ENCODE data around the gene TRIM27.
A peak's percentile ranks its signal among the peaks of the same experiment; 100 is the strongest.
"Not testable (repeated sequence)": the region's sequence is repeated elsewhere in the genome, so short reads cannot be mapped to it uniquely, and the experiment has no call there.

Gene TRIM27

DNA sequence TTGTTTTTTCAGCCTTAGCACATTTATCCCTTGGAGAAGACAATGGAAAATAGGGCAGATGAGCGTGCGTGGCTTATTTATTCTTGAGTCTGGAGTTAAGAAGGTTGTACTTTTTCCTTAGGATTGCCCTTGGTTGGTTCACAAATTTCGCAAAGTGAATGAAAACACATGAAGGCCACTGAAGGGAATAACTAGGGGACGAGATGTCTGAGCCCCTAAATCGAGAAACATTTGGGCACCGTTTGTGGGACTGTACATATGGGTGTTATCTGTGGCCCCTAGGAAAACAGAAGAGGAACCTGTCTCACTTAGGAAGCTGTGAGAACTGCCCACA is 19.4 kb upstream of the TRIM27 start:
- no peak for DNase-seq (ENCODE audit: low read depth in 2 of 2, low spot score in 1 of 2)

DNA sequence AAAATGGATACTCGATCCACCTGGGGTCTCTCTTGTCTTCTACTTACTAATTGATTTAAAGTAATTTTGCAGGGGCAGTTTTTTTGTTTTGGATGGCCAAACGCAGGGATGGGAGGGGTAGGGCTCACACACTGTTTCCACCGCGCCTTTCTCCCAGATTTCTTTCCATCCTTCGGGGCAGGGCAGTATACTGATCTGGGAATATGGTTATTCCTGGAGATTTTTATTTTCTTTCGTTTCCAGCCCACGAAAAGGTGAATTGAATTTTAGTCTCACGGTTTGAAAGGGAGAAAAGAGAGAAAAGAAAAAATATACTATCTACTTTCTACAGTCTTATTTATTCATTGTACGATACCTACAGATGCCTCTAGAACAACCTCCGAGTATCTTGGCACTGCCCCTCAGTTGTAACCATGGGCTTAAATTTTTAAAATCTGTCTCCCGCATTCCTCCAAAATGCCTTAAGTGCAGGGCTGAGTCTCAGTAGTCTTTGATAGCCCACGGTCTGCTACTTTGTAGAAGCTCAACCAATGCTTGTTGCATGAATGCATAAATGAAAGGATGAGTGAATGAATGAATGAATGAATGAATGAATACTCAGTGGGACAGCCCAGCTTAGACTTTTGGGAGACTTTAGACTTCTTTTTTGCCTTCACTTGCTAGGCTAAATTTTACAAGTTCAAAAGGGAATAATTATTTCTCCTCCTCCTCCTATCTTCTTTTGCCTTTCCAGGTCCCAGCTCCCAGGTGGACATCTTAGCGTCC is 18.1 kb upstream of the TRIM27 start:
- DNase-seq (ENCODE audit: low read depth in 2 of 2, low spot score in 1 of 2) = no peak

DNA sequence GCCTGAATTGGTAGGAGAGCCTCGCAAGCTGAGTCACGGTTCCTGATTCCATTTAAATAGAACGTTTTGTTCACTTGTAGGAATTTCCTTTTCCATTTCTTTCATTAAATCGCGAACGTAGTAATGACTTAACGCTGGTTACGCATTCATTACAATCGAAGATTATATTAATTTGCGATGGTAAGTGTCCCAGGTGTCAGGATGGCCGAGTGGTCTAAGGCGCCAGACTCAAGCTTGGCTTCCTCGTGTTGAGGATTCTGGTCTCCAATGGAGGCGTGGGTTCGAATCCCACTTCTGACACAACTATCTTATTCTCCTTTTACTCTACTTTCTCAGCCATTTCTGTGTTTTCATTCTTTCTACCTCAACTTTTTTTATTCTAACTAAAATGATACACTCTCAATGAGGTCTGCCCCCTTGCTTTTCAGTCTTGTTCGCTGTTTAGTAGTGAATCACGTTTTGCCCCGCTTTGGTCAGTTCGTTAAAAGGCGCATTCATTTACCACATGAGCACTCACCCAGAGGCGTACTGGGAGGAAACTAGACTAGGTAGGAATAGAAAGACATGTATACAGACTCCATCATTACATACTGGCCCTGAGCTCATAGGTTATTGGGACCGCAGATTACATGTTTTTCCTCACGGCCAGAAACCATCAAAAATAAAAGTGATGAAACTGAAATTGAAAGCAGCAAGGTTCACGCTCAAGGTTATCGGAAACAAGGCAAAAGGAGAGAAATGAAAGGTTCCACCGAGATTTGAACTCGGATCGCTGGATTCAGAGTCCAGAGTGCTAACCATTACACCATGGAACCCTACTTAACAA is 17.3 kb upstream of the TRIM27 start:
- peak; percentile 38 to 63 for DNase-seq (ENCODE audit: low read depth in 2 of 2, low spot score in 1 of 2)

DNA sequence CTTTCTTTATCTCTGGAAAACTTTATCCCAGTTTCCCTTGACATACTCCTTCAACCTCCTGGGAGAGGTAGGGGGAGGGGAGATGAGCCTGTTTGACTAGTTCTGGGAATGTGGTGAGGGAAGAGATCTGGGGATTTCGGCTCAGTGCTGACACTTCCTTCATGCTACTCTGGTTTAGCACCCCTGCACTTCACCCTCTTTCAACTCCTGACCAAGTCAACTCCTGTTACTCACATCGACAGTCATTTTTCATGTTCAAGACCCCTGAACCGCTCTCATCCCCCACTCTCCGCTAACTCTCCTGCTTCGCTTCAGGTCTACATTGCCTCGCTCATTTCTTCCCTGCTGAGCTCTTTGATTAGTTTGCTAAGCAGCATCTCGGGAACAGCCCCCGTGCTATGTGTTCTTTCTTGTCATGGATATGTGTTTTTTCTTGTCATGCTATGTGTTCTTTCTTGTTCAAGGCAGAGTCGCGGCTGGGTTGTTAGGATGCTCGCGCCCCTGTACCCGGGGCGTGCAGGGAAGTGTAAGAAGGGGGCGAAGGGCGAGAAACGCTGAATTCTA is 16.6 kb upstream of the TRIM27 start:
- no peak for DNase-seq (ENCODE audit: low read depth in 2 of 2, low spot score in 1 of 2)

DNA sequence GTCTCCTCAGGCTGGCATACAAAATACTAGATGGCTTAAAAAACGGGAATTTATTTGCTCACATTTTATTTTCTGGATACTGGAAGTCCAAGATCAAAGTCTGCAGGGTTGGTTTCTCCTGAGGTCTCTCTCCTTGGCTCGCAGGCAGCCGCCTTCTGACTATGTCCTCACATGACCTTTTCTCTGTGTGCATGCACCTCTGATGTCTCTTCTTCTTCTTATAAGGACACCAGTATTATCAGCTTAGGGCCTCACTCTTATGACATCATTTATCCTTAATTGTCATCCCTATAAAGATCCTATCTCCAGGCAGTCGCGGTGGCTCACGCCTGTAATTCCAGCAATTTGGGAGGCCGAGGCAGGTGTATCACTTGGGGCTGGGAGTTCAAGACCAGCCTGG is 9.3 kb upstream of the TRIM27 start:
- no peak for DNase-seq (ENCODE audit: low read depth in 2 of 2, low spot score in 1 of 2)

DNA sequence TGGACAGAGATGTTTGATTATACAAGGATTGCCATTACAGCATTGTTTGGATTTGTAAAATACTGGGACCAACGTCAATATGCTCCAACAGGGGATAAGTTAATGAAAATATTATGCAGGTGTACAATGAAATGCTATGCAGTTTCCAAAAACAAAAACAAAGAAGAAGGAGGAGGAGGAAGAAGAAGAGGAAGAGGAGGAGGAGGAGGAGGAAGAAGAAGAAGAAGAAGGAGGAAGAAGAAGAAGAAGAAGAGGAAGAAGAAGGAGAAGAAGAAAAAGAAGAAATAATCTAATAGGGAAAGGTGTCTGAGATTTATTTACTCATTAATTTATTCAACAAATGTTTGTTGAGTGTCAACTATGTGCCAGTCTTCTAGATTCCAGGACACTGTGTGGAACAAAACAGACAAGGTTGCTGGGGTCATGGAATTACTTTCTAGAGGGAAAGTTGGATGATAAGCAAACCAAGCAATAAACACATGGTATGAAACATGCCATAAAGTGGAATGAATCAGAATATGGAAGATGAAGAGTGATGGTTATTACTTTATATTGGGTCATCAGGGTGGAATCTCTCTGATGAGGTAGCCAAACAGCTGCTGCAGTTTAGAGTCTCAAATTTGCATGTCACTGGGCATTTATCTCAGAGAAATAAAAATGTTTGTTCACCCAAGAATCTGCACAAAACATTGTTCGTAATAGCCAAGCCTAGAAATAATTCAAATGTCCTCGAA is 6.3 kb upstream of the TRIM27 start:
- no peak for DNase-seq (ENCODE audit: low read depth in 2 of 2, low spot score in 1 of 2)

DNA sequence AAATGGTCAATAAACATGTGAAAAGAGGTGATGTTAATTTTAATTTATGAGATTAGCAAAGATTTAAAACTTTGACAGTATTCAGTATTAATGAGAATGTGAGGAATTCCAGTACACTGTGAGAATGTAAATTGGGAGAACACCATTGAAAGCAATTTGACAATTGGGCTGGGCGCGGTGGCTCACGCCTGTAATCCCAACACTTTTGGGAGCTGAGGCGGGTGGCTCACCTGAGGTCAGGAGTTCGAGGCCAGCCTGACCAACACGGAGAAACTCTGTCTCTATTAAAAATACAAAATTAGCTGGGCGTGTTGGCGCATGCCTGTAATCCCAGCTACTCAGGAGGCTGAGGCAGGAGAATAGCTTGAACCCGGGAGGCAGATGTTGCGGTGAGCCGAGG is 5.6 kb upstream of the TRIM27 start:
- not testable (repeated sequence) for DNase-seq (ENCODE audit: low read depth in 2 of 2, low spot score in 1 of 2)

DNA sequence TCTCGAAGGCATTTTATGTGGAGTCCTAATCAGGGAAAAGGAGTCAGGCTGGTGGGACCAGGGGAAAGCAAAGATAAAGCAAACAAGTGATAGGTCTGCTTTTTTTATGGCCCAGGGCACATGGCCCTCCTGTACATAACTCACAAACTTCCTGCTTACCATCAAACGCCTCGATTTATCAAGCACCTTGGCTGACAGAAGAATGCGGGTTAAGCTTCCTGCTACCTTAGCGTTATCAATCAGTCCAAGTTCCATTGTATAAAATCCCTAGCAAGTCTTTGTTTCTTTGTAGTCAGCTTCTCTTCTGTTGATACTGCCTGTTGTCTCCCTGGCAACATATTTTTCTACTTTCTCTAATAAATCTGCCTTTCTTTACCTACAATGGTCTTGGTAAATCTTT is 4.1 kb upstream of the TRIM27 start:
- DNase-seq (ENCODE audit: low read depth in 2 of 2, low spot score in 1 of 2) = no peak

DNA sequence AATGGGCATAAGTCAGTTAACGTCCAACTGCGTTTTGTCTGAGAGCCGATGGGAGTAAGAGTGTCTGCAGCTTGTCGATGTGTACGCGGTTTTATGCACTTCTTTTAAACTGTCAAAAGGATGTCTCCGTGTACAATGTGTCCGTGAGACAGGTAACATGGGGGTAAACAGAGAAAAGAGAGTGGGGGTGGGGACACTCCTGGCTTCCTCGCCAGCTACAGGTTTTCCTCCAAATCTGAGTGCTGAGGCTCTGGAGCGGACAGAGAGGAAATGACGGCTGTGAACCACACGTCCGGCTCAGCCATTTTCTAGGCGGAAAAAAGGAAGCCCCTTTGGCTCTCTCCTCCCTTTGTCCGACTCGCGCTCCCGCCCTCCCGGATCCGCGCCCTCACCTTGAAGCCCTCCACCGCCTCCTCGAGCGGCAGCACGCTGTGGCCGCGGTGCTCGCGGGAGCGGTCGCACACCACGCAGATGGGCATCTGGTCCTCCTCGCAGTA is 916 bp downstream of the TRIM27 start:
- no peak for DNase-seq (ENCODE audit: low read depth in 2 of 2, low spot score in 1 of 2)

DNA sequence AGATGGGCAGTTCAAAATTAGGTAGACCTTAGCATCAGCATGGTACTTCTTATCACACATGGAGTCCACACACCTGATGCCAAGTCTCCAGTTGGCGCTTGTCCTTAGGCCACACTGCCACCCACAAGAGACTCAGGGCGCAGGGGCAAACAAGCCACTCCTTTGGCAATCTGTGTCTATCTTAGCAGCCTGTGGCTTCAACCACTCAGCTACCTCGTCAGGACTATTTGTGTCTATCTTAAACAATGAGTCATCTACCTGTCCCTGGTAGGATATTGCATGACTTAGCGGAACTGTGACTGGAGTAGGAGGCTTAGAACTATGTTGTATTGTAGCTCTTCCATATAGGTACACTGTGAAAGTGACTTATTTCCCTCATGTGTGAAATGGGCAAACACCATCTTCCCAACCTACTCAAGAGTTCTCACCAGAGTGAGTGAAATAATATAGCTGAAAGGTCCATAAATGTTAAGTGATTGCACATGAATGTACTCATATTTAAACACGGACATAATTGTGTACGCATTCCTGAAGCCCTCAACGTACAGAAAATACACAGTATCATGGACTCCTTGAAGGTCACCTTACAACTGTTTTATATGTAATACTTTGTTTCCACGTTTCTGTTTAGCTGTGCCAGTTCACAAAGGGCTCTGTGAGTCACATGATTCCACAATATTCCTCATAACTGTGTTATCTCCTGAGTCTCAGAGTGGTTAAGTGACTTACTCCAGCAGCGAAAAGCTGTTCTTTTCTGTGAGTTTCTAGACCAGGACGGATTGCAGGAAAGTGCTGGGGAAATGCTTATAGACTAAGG is 1.6 kb downstream of the TRIM27 start:
- no peak for DNase-seq (ENCODE audit: low read depth in 2 of 2, low spot score in 1 of 2)

DNA sequence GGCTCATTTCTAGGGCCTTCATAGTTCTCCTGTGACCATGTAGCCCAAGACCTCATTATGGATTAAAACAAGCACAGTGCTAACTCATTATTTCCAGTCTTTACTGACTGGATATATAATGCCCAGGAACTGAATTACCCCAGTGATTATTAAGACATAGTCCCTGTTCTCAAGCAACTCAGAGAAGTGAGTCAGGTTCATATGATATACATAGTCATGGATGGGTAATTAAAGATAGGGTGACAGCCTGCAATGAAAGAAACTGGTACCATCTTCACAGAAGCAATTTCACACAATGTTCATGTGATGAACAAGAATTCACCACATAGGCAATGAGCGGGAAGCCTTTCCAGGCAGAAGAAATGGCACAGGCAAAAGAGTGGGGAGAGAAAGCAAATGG is 3.5 kb downstream of the TRIM27 start:
- no peak for DNase-seq (ENCODE audit: low read depth in 2 of 2, low spot score in 1 of 2)

DNA sequence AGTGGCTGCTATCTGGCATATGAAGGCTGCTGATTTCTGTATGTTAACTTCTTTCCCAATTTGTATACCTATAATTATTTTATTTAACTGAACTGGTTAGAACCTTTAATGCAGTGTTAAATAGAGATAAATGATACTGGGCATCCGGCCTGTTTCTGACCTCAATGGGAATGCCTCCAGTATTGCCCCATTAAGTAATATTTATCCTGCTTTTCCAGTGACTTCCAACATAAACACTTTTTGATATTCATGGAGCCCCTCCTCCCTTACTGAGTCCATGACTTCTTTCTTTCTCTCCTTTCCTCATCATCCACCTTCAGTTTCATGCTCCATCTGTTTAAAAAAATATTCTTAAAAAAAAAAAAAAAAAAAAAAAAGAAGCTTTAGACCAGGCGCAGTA is 8.8 kb downstream of the TRIM27 start:
- no peak for DNase-seq (ENCODE audit: low read depth in 2 of 2, low spot score in 1 of 2)

DNA sequence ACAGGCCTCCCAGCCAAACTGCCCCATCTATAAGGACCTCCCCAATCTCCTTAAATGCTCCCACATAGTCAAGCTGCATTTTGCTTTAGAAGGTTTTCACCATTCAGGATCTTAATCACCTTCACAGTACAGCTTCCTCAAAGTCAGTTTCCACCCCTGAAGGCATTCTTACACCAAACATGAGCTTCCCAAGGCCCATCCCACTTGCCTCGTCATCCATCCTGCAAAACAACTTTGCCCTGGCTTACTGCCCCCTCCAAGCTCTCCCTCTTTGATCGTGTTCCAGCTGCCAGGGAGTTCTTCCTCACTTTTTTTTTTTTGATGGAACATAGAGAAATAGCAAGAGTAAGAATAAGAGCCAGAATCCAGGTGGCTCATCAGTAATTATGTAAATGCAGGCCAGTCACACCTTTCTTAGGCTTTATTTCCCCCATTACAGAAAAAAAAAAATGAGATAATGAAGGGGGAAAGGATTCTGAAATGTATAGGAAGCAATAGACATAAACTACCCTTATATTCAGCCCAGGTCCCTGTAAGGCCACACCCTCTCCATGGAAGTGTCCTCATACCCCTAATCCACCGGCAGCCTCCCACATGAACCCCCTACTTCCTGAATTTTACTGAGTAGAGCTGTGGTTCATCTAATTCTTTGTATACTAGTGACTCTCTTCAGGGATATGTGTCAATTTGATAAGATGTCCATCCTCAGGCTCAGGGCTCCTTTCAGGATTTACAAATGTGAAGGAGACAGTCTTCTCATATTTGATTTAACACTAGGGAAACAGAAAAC is 12.7 kb downstream of the TRIM27 start:
- no peak for DNase-seq (ENCODE audit: low read depth in 2 of 2, low spot score in 1 of 2)

DNA sequence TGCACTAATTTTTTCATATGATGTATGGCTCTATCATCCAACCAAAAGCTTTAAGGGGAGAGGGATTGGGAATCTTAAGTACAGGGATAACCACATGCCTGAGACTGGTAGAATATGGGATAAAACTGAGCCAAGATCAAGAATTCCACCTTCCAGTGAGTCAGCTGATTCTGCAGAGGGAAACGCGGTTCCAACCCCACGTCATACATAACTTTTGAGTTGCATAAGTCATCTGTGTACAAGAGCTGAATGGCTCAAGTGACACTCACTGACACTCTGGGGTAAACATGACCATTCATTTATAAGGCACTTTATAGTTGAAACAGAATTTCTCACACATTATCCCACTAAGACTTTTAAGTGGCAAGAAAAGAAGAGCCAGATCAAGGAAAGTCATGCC is 16.4 kb downstream of the TRIM27 start:
- DNase-seq (ENCODE audit: low read depth in 2 of 2, low spot score in 1 of 2) = no peak

DNA sequence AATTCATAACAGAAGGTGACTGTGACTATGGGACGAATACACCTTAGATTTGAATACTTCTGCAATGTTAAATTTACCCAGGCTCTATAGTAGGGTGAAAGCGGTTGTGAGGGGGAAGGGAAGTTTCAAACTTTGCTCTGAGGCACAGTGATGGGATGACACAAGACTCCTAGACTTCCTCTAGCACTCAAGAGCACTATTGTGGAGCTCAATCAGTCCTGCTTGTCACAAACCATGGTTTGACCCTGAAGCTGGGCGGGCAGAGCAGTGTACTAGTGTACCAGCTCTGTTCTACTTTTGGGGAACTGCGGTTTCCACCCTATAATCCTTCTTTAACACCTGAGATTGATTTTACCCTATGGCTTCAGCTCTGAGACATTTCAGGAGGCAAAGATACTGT is 17.1 kb downstream of the TRIM27 start:
- DNase-seq (ENCODE audit: low read depth in 2 of 2, low spot score in 1 of 2) = no peak

DNA sequence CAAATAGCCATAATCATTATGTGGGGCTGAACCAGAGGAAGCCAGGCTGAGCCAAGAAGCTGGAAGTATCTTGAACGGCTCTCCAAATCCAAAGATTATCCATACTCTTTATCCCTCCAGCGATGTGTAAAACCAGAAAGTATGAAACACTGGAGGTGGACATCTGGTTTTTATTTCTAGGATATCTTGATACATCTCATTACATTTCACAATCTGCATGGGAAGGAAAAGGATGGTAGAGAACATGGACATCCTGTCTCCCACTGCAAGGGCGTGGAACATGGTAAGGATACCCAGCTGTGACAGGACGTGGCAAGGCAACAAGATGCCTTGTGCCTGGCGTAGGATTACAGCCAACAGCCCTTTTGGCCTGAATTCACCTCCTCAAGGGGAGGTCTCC is 20.1 kb downstream of the TRIM27 start:
- DNase-seq (ENCODE audit: low read depth in 2 of 2, low spot score in 1 of 2) = no peak

DNA sequence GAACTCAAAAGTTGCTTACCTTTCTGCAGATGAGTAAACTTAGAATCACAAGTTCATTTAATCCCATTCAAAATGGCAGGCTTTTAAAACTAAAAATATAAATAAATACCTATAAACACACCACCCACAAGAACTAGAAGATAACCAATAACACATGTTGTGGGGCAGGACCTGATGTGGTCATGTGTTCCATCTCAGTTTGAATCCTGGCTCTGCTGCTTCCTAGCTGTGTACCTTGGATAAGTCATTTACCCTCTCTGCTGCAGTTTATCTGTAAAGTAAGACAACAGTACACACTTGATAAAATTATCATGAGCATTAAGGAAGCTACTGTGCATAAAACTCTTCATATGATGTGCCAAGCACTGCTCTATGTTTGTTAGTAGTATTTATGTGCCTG is 22.0 kb downstream of the TRIM27 start:
- no peak for DNase-seq (ENCODE audit: low read depth in 2 of 2, low spot score in 1 of 2)

DNA sequence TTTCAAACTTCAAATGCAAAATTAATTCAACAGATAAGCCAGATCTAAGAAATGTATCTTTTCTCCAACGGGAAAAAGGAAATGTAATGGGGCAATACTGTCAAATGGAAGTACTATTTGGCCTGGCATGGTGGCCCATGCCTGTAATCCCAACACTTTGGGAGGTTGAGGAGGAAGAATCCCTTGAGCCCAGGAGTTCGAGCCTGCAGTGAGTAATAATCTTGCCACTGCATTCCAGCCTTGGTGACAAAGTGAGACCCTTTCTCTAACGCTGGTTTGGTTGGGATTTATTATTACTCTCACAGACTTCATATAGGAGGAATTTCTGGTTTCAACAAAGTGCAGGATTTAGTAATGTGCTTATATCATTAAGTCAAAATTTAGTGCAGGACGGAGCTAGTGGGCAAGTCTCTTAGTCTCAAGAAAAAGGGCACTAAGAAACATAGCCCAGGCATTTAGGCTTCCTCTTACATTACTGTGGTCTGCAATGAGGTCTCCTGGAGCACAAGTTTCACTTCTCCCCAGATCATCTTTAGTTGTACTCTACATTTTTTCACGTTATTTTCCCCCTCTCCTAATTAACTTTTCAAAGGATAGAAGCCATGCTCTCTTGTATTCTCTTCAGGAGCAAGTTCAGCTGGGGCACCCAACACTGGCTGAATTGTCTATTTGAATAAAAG is 23.1 kb downstream of the TRIM27 start:
- no peak for DNase-seq (ENCODE audit: low read depth in 2 of 2, low spot score in 1 of 2)

DNA sequence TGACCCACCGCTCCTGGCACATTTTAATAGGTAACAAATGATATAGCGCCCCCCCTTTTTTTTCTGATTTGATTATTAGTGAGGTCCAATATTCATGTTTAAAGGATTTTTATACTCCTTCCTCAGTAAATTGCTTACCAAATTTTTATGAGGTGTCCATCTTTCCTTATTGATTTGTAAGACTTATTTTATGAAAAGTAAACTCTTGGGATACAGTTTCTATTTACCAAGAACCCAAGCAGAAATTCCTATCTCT is 25.1 kb downstream of the TRIM27 start:
- DNase-seq (ENCODE audit: low read depth in 2 of 2, low spot score in 1 of 2) = no peak

DNA sequence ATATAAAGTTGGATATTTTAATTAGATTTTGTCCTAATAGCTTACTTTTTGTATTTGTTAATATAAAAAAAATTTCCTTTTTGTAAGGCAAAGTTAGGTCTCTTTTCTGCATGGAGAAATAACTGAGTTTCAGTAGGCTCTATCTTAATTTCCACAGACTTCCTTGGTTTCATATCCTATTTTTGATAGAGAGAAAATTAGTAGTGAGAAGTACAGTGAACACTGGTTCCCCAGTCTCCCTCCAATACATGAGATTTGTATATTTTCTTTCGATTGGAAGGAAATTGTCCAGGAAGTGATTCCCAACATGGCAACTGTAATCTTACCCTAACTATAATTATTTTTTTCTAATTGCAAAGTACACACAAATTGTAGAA is 26.4 kb downstream of the TRIM27 start:
- no peak for DNase-seq (ENCODE audit: low read depth in 2 of 2, low spot score in 1 of 2)
